SU-DHL-6 (cell line): ENCODE data around the gene CHD5.

ENCODE experiments used
- H2AFZ ChIP-seq: fragments of 200-600 bp; sonication (generic); 2 replicates; pipeline ENCODE4 v1.6.1; 2014; ENCODE audit warnings: low read depth, mild to moderate bottlenecking, moderate library complexity, mixed read lengths, antibody characterized with exemption, low read length; ENCODE audit not compliant: severe bottlenecking
- H3F3A ChIP-seq: fragments of 200-600 bp; shearing (Covaris generic); 2 replicates; pipeline ENCODE4 v1.6.0; 2016; ENCODE audit warnings: antibody characterized with exemption, mild to moderate bottlenecking; ENCODE audit not compliant: insufficient read depth
- H3K27ac ChIP-seq: fragments of 200-600 bp; sonication (generic); 2 replicates; pipeline ENCODE4 v1.5.1; 2016; ENCODE audit warnings: low read depth, mild to moderate bottlenecking, low read length, moderate library complexity, mixed read lengths
- H3K27me3 ChIP-seq: fragments of 200-600 bp; sonication (generic), shearing (Covaris generic); 2 replicates; pipeline ENCODE4 v1.6.0; 2014; ENCODE audit warnings: mild to moderate bottlenecking, low read length
- H3K36me3 ChIP-seq: fragments of 200-600 bp; sonication (generic); 2 replicates; pipeline ENCODE4 v1.6.1; 2014; ENCODE audit warnings: mild to moderate bottlenecking, low read length, mixed read lengths
- H3K4me2 ChIP-seq: fragments of 300-600, 200-600 bp; shearing (Covaris generic), sonication (generic); 2 replicates; pipeline ENCODE4 v1.6.0; 2014; ENCODE audit warnings: low read length, low read depth, mild to moderate bottlenecking; ENCODE audit not compliant: poor library complexity, severe bottlenecking
- H3K4me3 ChIP-seq: fragments of 200-600 bp; sonication (generic); 2 replicates; pipeline ENCODE4 v1.5.1; 2014; ENCODE audit warnings: antibody characterized with exemption, low read length, mild to moderate bottlenecking, mixed read lengths; ENCODE audit not compliant: insufficient read depth, poor library complexity, severe bottlenecking
- H3K79me2 ChIP-seq: fragments of 200-600 bp; sonication (generic); 2 replicates; pipeline ENCODE4 v1.6.1; 2014; ENCODE audit warnings: mild to moderate bottlenecking, low read length, moderate library complexity; ENCODE audit not compliant: insufficient read depth
- H3K9ac ChIP-seq: fragments of 200-600 bp; sonication (generic); 2 replicates; pipeline ENCODE4 v1.7.0; 2014; ENCODE audit warnings: mild to moderate bottlenecking, low read length
- H3K9me2 ChIP-seq: fragments of 200-600 bp; sonication (generic); replicated peaks from 2 replicates; pipeline ENCODE4 v1.6.1; 2014; ENCODE audit warnings: low read length; ENCODE audit not compliant: insufficient read depth
- H3K9me3 ChIP-seq: fragments of 200-600 bp; sonication (generic); 2 replicates; pipeline ENCODE4 v1.6.1; 2014; ENCODE audit warnings: low read length, mixed read lengths; ENCODE audit not compliant: insufficient read depth
- H4K20me1 ChIP-seq: fragments of 200-600 bp; sonication (generic); 2 replicates; pipeline ENCODE4 v1.6.1; 2014; ENCODE audit warnings: low read depth, mild to moderate bottlenecking, antibody characterized with exemption, low read length, moderate library complexity, mixed read lengths
- EZH2phosphoT487 ChIP-seq: fragments of 200-600 bp; sonication (generic), shearing (Covaris generic); conservative IDR thresholded peaks from 2 replicates; pipeline ENCODE4 v1.6.1; 2018; ENCODE audit warnings: mild to moderate bottlenecking, antibody characterized with exemption, low read length, moderate library complexity, mixed read lengths
- TF ChIP-seq, protein P1 (sequence below): fragments of 200-600 bp; sonication (generic); IDR thresholded peaks from one replicate; pipeline ENCODE4 v1.5.1; 2017; ENCODE audit warnings: antibody characterized with exemption, mild to moderate bottlenecking, low read length, moderate library complexity; ENCODE audit not compliant: insufficient read depth, poor library complexity, severe bottlenecking

CHD5 gene

DNA sequence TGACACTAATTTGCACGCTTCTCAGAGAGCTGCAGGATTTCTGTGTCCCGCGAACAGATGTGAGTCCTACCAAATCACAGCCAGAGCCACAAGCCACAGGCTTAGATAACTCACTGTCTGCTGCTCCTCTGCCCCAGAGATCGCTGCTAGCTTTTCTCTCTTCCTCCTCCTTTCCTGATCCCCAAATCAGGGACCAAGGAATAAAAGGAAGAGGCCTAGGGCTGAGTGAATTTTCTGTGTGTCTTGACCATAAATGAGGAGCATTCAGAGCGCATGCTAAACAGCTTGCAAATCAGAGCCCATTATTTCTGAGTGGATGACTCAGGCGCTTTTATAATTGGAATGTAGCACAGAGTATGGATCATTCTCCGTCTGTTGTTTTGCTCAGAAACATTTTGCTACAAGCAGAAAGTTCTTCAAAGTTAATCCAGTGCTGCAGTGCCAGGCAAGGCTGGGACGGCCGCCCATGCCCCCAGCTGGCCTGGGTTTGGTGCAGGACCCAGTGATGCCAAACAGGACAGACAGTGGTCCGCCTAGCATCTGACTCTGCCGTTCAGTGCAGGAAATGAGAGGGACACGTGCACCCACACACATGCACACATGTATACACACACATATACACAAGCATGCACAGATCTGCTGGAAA lies 96.2 kb downstream of the CHD5 start:
- H3K79me2 ChIP-seq = no peaks in the 10 kb centered on the region
- no peaks in the 10 kb centered on the region for H4K20me1 ChIP-seq
- H3K27me3 ChIP-seq = no peaks in the 10 kb centered on the region
- H3K4me2 ChIP-seq = no peak overlapping the region
- no peaks in the 10 kb centered on the region for H3K9me3 ChIP-seq
- TF ChIP-seq EZH2phosphoT487 = no peak
- TF ChIP-seq, protein P1, sequence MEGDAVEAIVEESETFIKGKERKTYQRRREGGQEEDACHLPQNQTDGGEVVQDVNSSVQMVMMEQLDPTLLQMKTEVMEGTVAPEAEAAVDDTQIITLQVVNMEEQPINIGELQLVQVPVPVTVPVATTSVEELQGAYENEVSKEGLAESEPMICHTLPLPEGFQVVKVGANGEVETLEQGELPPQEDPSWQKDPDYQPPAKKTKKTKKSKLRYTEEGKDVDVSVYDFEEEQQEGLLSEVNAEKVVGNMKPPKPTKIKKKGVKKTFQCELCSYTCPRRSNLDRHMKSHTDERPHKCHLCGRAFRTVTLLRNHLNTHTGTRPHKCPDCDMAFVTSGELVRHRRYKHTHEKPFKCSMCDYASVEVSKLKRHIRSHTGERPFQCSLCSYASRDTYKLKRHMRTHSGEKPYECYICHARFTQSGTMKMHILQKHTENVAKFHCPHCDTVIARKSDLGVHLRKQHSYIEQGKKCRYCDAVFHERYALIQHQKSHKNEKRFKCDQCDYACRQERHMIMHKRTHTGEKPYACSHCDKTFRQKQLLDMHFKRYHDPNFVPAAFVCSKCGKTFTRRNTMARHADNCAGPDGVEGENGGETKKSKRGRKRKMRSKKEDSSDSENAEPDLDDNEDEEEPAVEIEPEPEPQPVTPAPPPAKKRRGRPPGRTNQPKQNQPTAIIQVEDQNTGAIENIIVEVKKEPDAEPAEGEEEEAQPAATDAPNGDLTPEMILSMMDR = no peak
- H3K36me3 ChIP-seq = no peaks in the 10 kb centered on the region
- no peak overlapping the region for H2AFZ ChIP-seq
- H3F3A ChIP-seq = no peaks in the 10 kb centered on the region
- H3K4me3 ChIP-seq = no peak overlapping the region
- H3K9me2 ChIP-seq = no peaks in the 10 kb centered on the region
- no peak overlapping the region for H3K27ac ChIP-seq
- no peak overlapping the region for H3K9ac ChIP-seq

DNA sequence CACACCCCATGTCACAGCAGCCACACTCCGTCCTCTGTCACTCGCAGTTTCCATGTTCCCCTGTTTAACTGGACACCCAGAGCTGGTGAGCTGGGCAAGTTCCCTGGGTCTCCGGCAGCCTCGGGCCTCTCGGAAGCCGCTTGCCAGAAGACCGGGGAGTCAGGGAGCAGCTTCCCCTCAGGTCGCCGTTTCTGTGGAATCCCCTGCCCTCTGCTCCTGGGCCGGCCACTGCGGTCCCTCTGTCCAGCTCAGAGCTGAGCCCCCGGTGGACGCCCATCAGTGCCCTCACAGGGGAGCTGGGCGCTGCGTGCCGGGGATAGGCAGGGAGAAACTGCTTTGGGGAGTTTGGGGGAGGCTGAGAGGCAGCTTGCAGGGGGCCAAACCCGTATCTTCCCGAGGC lies 96.7 kb downstream of the CHD5 start:
- Histone ChIP-seq H3K4me3 (no peak overlapping the region), H3K9me2 (no peaks in the 10 kb centered on the region), H3K4me2 (no peak overlapping the region), H3K79me2 (no peaks in the 10 kb centered on the region), H3K9me3 (no peaks in the 10 kb centered on the region), H3F3A (no peaks in the 10 kb centered on the region), H4K20me1 (no peaks in the 10 kb centered on the region), H3K27ac (no peak overlapping the region), H3K36me3 (no peaks in the 10 kb centered on the region), H3K9ac (no peak overlapping the region), H3K27me3 (no peaks in the 10 kb centered on the region), H2AFZ (no peak overlapping the region)
- no peak for TF ChIP-seq EZH2phosphoT487
- TF ChIP-seq, protein P1 = no peak

DNA sequence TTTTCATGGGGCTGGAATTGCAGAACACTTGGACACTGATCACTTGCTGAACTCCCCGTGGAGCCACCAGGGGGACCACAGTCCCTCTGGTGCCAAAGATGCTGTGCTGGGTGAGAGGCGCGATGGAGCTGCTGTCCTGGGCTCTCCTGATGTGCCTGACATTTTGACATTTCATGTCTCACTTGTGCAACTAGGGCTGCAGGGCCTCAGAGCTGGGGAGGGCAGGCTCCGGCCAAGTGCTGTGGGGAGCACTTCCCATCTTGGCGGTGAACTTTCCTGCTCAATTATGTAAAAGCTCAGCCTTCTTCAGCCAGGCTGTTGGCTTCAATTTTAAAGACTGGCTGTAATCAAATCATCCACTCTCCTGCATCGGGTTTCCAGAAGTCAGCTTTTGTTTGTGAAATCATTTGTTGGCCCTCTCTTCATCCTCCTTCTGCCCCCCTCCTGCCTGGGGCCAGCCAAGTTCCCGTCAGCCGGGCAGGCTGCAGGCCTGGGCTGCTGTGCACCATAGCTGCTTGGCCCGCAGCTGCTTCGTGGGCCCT lies 97.6 kb downstream of the CHD5 start:
- Histone ChIP-seq H3K79me2 (no peaks in the 10 kb centered on the region), H3K27me3 (no peaks in the 10 kb centered on the region), H4K20me1 (no peaks in the 10 kb centered on the region), H3K27ac (no peak overlapping the region), H3K36me3 (no peaks in the 10 kb centered on the region), H3F3A (no peaks in the 10 kb centered on the region), H3K4me2 (no peak overlapping the region), H3K9me2 (no peaks in the 10 kb centered on the region), H3K4me3 (no peak overlapping the region), H2AFZ (no peak overlapping the region), H3K9ac (no peak overlapping the region), H3K9me3 (no peaks in the 10 kb centered on the region)
- TF ChIP-seq, protein P1 = no peak
- no peak for TF ChIP-seq EZH2phosphoT487
